Activated B cell treated with CpG ODN at 0.5 μM for 24 hours (primary cell): ENCODE data around the gene SNRK. TPM values are rescaled to one million over a fixed set of nuclear protein-coding genes. Genes with fewer than 3 reads are reported as not detected.

Experiments
- ATAC-seq: fragments of 200-7000 bp; cut with Tn5 transposase; one replicate; pipeline ENCODE4 v1.10.0; 2021; ENCODE audit warnings: low read depth, mild to moderate bottlenecking, moderate library complexity
- CTCF ChIA-PET: fragments of 350-600 bp; sonication (Branson Sonifier 250); formaldehyde crosslinking; loops from one replicate; lab custom pipeline; 2021; ENCODE audit warnings: antibody characterized with exemption; lab: Charles Lee
- POLR2A ChIA-PET: fragments of 350-600 bp; sonication (Branson Sonifier 250); formaldehyde crosslinking; loops from one replicate; lab custom pipeline; 2021; ENCODE audit warnings: antibody characterized with exemption; lab: Charles Lee
- DNase-seq: peaks from one replicate; pipeline ENCODE4 v3.0.0; 2022
- H3K27ac Mint-ChIP-seq: one replicate; pipeline ENCODE4 v1.8.0; 2020; ENCODE audit warnings: mixed read lengths
- H3K27me3 Mint-ChIP-seq: one replicate; pipeline ENCODE4 v1.8.0; 2021; ENCODE audit warnings: mixed read lengths
- H3K36me3 Mint-ChIP-seq: one replicate; pipeline ENCODE4 v1.8.0; 2021; ENCODE audit warnings: low read depth, mixed read lengths
- H3K4me1 Mint-ChIP-seq: one replicate; pipeline ENCODE4 v1.8.0; 2021; ENCODE audit warnings: mixed read lengths
- H3K4me3 Mint-ChIP-seq: one replicate; pipeline ENCODE4 v1.8.0; 2020; ENCODE audit warnings: mild to moderate bottlenecking, mixed read lengths
- H3K9me3 Mint-ChIP-seq: one replicate; pipeline ENCODE4 v1.8.0; 2020; ENCODE audit warnings: mixed read lengths
- CTCF ChIP-seq: fragments of 200-600 bp; IDR thresholded peaks from one replicate; pipeline ENCODE4 v1.8.0; 2022; ENCODE audit warnings: antibody characterized with exemption, mild to moderate bottlenecking
- intact Hi-C: fragments of 100-400 bp; cut with micrococcal nuclease; formaldehyde crosslinking; loops from one replicate; pipeline ENCODE4 v1.15.1; 2024
- total RNA-seq: library from RNA; stranded (reverse); gene quantifications from 2 replicates; pipeline ENCODE4 v1.2.3, GENCODE V29; 2022

SNRK gene, protein sequence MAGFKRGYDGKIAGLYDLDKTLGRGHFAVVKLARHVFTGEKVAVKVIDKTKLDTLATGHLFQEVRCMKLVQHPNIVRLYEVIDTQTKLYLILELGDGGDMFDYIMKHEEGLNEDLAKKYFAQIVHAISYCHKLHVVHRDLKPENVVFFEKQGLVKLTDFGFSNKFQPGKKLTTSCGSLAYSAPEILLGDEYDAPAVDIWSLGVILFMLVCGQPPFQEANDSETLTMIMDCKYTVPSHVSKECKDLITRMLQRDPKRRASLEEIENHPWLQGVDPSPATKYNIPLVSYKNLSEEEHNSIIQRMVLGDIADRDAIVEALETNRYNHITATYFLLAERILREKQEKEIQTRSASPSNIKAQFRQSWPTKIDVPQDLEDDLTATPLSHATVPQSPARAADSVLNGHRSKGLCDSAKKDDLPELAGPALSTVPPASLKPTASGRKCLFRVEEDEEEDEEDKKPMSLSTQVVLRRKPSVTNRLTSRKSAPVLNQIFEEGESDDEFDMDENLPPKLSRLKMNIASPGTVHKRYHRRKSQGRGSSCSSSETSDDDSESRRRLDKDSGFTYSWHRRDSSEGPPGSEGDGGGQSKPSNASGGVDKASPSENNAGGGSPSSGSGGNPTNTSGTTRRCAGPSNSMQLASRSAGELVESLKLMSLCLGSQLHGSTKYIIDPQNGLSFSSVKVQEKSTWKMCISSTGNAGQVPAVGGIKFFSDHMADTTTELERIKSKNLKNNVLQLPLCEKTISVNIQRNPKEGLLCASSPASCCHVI
- total RNA-seq = 31.1 TPM in 2 replicates

GRCh38 chr3:43286115-43286840 is at the start of gene SNRK:
Gene SNRK (plus strand): TSS chr3:43286540. CDS start chr3:43303204, 16,664 bp downstream.
- H3K9me3 Mint-ChIP-seq = no peaks in the 10 kb centered on the region
- ATAC-seq = peak; percentile 88
- H3K27me3 Mint-ChIP-seq = no peaks in the 10 kb centered on the region
- peak within 1 kb of the TSS; percentile 97 for H3K4me3 Mint-ChIP-seq
- no peak for TF ChIP-seq CTCF
- peak within 1 kb of the TSS; percentile 95 for H3K27ac Mint-ChIP-seq
- intact Hi-C loops = loop anchor here (1.0 to 10.0 kb wide), 10 partner anchors 15 to 1691 kb away; partner anchors contain the start of genes ACKR2, CCDC13, EXOSC7 and HIGD1A
- peak; percentile 98 for DNase-seq
- peaks cover 49% of the 10 kb centered on the region for H3K4me1 Mint-ChIP-seq
- peaks cover 15% of the 10 kb centered on the region for H3K36me3 Mint-ChIP-seq
- ChIA-PET CTCF (interaction anchor here (0.7 to 1.3 kb wide), 2 partner anchors 9 to 11 kb away, joined by 4 to 5 read pairs; no protein-coding TSS in a partner anchor), POLR2A (interaction anchor here (0.6 to 2.5 kb wide), 6 partner anchors 11 to 1419 kb away, joined by 3 to 22 read pairs (median 3); no protein-coding TSS in a partner anchor)

- Mint-ChIP-seq H3K4me1 (peaks cover 4% of the 10 kb centered on the region), H3K9me3 (no peaks in the 10 kb centered on the region), H3K27ac (no peak overlapping the region), H3K27me3 (peaks cover 4% of the 10 kb centered on the region), H3K36me3 (no peaks in the 10 kb centered on the region), H3K4me3 (no peak overlapping the region)
- no peak for ATAC-seq
- POLR2A ChIA-PET = no interaction called here
- CTCF ChIA-PET = no interaction called here
- no peak for DNase-seq
- intact Hi-C loops = no loop called here
- TF ChIP-seq CTCF = no peak
Measured at GRCh38 chr3:43238801-43239200, 47.5 kb upstream of the SNRK start.

DNA sequence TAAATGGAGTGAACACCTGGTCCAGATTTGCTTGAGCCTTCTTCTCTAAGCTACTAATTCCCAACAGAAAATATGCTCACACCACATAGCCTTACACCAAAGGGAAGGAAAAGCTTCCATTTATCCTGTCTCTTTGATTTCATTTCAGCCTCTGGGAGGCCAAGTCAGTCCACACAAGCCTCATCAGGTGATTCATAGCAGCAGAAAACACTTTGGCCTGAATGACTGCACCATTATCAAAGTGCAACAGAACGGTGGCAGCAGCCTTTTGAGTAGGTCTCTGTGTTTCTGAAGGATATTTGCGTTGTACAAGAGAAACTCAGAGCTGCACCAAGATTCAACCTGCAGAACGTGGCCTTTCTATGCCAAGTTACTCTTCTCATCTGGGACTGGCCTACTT is 46.6 kb upstream of the SNRK start:
- CTCF ChIA-PET = no interaction called here

More for the DNA sequence above, 46.6 kb upstream of the SNRK start:
- DNase-seq = no peak
- Mint-ChIP-seq H3K36me3 (no peaks in the 10 kb centered on the region), H3K9me3 (no peaks in the 10 kb centered on the region), H3K4me1 (peaks cover 12% of the 10 kb centered on the region), H3K4me3 (no peak overlapping the region), H3K27me3 (peaks cover 4% of the 10 kb centered on the region), H3K27ac (no peak overlapping the region)
- intact Hi-C loops = no loop called here
- no peak for TF ChIP-seq CTCF
- ATAC-seq = no peak
- POLR2A ChIA-PET = interaction anchor here (0.5 kb wide), 1 partner anchor 47 kb away, joined by 3 read pairs; no protein-coding TSS in a partner anchor
